HG03469 (cell line): ENCODE results near the gene IKZF1.

ENCODE experiments used
- ATAC-seq: cut with Tn5 transposase; IDR thresholded peaks from one replicate; pipeline ENCODE4 v1.9.1; 2021; ENCODE audit warnings: mild to moderate bottlenecking, moderate library complexity, moderate number of reproducible peaks; ENCODE audit not compliant: unreplicated experiment

Gene IKZF1

DNA sequence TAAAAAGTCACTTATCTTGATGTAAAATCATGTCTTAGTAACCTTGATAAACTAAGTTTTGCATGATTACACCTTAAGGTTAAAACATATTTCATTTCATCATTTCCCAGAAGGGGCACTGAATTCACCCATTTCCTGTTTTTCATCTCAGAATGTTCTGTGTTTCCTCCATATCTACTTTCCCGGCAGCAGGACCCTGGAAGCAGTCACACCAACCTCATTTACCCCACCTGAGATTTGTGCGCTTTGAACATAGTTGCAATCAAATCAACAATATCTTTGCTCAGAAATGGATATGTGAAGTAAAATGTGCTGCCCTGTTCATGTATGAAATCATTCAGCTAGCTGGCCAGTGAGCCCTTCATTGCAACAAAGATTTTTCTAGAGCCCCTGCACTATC is 46.8 kb downstream of the IKZF1 start:
- ATAC-seq: no peak

DNA sequence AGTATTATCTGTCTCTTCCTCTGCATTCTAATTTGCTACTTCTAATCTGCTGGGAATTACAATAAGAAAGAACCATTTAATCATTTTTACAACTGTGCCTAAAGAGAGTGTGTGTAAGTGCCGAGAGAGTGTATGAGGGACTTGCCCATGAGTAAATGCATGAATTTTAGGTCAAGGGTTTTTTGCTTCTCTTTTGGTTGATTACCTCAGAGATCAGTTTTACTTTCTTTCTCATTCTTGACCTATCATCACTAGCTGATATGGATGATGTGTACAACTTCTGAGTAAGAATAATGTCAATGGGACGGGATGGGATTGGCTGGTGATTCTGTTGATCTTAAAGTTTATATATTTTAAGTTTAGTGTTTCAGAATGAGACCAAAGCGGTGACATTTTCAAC is 47.8 kb downstream of the IKZF1 start:
- peak; percentile 83 for ATAC-seq

DNA sequence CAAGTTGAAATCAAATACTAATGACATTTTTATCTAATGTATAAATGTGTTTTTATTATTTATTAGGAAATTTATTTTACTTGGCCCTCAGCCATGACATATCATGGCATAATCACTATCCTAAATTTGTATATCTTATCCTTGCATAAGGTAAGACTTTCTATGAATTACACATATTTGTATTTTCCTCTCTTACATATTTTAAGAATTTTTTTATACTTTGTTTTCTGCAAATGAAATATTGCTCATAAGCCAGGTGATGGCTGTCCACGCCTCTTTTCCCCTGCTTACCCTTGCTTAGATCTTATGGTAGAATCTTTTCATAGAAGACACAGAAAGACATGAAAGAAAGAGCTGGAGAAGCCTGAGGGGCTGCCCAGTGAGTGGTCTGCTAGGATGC is 48.2 kb downstream of the IKZF1 start:
- ATAC-seq: no peak

DNA sequence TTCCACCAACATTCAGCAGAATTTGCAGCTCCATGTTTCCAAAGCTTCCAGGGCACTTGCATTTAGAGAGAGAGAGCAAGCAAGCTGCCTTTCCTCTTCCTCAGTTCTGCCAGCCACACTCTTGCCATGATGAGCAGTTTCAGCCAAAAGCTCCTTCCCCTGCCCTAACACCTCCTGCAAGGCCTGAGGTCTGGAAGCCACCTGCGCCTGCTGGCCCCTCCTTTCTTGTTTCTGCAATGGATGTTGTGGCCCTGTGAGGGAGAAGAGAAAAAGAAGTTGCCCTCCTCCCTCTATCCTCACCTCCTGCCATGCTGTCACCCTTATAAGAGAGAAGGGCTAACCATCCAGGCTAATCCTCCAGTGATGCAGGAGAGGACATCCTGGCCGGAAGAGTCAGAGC is 48.7 kb downstream of the IKZF1 start:
- ATAC-seq: no peak

DNA sequence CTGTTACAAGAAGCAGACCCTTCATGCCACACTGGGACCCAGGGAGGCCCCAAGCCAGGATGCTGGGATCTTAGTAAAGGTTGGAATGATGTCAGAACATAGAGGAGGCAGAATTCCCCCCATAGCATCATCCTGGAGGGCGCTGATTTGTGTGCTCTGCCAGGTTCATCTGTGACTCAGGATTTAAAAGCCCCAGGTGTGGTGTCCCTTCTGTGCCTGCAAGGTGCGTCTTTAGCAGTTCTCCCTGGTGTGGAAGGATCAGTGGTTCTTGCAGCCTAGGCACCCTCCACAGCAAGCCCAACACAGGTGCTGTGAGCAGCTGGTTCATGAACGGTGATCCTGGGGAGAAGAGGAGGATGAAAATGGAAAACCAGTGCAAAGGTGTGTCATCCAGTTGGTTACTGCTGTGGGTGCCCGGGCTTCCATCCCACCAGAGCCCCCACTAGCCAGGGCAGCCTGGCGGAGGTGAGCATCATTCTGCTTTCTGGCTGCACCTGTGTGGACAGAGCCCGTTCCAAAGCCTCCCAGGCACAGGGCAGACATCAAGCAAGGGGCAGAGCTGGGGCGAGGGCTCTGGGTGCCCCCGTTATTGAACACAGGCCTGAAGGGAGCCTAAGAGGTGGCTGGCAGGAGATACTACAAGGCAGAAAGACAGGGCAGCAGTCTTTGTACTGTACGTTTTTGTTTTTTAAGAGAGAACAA is 49.5 kb downstream of the IKZF1 start:
- ATAC-seq: no peak

DNA sequence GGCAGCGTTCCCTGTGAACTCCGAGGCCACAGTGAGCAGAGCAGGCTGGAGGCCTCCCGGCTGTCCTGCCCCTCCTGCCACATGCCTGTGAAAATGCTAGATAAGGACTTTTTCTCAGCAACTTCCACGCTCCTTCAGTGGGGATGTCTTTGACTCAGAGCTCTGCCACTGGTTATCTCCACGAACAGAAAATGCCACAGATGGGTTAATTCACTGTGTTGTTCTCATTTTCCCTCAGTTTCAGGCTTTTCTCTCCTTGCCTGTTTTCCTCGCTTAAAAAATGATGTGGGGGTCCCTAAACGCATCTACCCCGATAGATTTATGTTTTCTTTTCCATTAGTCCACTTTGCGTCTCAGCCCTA is 51.3 kb downstream of the IKZF1 start:
- no peak for ATAC-seq

DNA sequence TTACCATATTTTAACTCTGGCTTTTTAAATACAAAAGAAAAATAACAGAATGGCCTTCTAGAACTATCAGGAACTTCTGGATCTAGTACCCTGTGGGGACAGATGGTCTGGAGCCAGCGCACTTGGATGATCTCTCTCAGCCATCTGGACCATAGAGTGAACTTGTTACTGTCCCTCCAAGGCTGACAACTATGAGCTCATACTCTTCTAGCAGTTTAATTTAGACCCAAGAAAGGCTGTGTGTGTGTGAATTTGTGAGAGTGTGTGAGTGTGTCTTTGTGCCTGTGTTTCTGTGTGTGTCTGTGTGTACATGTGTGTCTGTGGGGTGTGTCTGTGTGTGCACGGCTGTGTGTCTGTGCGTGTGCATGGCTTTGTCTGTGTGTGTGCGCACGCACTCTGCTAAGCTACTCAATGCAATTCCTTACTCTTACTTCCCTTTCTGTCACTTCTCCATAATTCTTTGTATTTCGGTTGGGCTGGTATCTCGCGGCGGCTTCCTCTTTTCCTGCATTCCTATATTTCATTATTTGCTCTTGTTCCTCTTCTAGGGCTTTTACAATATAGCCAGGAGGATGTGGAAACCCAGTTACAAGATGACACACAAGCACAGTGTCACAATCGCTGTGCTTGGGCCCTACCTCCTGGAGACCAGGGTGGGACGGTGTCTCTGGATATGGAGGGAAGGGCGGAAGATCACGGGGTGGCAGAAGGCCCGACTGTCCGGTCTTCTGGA is 51.9 kb downstream of the IKZF1 start:
- ATAC-seq: no peak

DNA sequence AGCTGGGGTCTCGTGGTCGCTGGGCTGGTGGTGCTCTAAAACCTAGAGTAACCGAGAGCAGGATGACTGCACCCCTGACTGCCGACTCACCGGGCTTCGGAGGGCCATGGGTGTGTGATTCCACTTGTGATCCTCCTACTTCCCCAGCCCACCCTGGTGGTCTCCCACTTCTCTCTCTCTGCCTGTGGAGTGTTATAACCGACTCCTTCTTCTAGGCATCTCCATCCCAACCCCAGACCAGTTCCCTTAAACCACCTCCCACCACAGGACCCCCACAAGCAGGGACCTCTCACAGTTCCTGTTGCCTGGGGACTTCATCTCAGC is 52.4 kb downstream of the IKZF1 start:
- ATAC-seq: no peak

DNA sequence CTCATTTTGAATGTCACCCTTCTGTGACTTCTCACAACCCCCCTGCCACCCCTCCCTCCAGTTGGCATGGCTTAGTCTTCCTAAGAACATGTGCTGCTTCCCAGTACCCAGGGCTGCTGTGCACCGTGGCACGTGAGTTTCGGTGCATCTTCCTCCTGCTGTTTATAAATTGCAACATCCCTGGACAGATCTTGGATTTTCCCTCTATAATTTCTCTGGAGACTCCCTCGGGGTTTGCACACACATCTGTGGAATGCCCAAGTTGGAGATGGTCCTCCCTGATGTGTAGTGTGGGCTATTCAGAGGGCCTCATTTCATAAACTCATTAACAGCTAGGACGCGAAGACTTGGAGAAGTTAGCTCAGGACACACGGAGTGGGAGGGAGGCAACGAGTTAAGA is 52.9 kb downstream of the IKZF1 start:
- ATAC-seq: no peak

DNA sequence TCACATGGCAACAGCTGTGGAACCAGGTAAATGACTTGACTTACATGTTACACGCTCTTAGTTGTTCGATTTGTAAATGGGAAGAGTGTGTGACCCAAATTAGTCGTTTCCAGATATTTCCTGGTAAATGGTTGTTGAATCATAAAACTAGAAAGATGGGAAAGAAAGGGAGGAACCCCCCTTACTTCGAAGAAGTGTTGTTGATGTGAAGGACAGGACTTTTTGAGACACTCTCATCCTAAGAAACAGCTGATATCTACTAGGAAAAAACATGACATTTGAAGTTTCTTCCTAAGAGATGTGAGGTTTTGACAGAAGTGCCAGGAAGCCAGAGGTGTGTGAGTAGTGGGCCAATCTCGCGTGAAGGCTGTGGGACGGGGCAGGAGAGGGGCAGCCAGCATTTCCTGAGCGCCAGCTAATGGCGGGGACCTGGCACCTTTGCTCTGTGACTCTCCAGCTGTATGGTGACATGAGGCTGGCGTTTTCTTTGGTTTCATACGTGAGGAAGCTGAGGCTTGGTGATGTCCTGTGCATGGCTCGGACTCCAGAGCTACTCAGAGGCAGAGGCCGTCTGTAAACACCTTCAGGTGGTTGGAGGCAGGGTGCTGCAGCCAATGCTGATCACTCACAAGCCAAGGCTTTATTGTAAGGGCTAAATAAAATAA is 53.7 kb downstream of the IKZF1 start:
- no peak for ATAC-seq

DNA sequence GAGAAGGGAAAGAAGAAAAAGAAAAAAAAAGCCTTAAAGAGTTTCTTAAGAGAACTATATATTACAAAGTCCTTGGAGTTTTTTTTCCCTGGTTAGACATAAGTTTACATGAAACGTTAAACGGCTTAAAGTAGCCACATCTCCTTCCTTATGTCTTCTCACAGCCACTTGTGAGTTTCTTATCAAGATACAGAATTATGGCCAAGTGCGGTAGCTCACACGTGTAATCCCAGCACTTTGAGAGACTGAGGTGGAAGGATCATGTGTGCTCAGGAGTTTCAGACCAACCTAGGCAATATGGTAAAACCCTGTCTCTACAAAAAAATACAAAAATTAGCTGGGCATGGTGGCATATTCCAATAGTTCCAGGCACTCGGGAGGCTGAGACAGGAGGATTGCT is 54.3 kb downstream of the IKZF1 start:
- ATAC-seq: no peak

DNA sequence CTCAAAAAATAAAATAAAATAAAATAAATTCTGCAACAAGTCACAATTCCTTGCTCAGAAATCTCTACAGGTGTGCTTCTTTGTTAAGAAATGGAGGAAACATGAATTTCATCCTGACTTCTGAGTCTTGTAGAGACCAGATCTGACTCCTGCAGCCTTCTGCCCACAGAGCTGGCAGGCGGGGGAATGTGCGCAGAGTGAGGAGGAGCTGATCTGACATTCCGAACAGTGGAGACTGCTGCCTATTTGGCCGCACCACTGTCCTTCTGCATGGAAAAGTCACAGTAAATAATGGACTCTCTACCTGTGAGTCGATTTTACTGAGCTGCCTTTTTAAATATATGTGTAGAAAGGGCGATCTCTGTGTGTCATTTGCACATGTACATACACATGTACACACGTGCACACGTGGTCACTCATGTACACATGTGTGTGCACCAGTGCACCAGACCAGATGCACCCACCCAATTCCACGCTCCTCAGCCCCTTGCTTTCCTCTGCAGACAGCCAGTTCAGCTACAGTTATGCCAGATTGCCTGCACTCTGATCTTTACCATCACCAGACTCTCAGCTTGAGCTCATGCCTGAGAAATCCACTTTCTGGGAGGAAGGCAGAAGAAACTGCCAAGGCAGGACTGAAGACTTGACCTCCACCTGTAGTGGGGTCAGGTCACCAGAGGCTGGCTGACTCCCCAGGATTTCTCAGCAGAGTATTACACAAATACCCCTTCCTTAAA is 54.9 kb downstream of the IKZF1 start:
- no peak for ATAC-seq

DNA sequence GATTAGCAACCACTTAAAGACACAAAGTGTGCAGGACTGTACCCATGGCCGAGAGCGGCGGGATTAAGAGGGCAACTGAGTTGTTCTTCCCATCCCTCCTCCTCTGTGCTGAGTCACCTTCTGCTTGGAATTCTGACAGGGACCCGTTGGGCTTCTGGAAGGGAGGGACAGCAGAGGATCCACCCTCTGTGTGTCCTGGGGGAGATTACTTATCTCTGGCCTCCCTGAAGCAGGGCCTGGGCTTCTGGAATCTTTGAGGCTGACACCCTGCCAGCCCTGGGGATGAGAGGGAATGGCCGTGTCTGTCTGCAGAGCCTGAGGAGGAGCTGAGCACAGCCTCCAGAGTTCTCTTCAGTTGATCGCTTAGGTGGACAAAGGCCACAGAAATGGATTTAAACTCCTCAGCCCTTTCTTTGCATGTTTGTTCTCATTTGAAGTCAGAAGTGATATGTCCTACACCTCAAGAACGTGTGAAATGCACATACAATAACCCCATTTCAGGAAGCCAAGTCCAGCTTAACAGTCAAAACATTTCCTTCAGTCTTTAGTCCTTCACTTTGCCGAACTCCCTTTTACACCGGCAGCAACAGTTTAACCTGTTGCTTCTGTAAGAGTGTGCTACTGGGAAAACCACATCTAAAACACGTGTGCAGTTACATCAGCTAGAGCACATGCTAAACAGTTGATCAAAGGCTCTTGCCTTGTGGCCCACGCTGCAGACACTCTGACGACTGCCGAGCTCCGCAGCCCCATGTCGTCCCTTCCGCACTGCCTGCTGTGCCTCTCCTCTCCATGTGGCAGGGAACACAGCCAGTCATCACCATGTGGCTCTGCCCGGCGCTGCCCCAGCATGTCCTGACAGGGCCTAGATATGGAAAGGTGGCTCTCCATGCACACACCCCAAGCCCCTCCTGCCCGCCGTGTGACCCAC is 55.7 kb downstream of the IKZF1 start:
- no peak for ATAC-seq

DNA sequence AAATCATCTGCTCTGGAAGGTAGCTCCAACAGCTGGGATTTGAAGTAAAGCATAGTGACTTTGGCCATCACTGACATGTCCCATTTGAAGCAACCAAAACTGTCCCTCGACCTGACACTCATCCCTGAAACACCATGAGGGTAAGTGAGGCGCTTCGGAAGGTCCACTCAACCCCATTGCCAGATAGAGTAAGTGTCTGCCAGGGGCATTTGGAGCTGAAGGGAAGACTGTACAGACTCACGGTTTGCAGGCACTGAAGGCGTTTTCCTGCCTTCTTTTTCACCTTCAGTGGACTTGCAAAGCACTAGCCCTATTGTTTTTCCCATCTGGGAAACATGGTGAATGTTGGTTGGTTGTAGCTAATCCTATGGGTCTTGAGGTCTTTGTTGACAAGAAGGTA is 57.6 kb downstream of the IKZF1 start:
- no peak for ATAC-seq

DNA sequence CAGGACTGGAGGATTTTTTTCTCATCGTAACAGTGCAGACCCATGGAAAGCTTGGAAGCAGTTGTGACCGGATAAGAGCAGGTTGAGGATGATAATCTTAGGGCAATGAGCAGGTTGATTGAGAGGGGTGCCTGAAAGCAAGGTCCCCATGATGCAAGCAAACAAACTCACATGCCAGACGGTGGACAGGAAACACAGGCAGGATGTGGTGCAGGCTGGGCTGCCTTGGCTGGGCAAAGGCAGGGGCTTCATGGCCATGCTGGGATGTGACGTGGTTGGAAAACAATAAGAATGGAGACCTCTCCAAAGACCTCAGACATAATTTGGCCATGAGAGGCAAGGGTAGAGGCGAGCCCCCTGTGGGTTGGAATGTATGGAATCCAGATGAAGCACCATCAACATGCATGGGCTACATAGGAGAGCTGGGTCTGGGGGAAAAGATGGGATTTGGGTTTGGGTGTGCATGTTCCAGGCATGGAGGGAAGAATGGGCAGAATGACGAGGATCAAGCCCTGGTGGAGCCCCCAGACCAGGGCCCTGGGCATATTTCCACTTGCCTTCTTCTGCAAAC is 58.3 kb downstream of the IKZF1 start:
- ATAC-seq: no peak

DNA sequence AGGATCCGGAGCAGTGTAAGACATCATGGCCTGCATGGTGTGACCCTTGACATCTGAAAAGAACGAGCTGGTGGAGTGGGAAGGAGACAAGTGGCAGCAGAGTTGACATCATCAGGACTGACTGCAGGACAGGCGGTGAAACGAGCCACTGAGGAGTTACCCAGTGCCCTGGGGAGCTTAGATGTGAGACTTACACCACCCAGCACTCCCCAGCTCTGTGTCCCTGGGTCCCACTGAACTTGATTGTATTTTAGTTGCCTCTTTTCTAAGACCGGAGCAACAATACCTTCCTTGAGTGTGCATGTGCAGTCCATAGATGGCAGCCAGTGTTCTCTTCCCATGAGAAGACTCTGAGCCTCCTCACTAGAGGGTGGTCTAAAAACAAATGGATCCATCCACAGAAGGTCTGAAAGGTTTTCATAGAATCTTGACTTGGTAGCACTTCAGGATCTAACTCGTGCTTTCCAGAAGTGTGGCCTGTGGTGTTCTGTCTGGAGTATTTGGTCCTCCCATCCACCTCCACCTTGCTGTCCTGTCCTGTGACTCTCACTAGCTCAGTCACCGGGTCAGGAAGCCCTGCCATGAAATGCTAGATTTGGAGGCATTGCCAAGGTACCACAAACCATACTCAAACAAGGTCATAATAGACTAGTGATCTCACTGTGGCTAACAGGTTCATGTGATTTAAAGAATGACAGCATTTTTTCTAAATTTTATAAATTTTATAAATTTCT is 59.0 kb downstream of the IKZF1 start:
- no peak for ATAC-seq

DNA sequence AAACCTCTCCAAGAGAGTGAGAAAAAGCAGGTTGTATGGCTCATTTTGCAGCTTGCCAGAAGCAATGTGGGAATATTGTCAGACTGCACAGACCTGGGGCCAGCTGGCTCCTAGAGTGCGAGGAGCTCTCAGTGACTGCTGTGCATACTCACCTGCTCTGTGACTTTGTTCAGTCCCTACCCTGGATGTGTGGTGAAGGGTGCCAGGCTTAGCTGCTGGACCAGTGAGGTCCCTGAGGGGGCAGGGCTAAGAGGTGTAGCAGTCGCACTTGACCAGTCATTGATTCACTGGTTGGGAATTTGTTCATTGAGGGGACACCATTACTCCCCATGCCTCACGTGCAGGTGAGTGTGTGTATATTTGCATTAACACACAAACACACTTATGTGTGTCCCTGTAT is 60.1 kb downstream of the IKZF1 start:
- no peak for ATAC-seq

DNA sequence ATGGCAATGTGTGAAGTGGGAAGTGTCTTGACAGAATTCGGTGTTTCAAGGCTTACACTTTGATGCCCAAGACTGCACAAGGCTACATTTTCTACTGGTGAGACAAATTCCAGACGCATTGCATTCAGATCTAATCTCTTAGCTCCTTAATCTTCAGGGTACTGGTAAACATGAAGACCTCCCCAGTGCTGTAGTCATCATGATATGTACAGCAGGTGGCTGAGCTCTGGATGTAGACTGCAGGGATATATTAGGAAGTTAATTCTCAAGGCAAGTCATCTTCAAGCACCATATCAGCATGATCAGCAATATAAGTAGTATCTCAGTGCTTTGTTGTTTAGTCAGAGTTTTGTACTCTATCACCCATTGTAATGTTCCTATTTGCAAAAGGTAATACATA is 61.8 kb downstream of the IKZF1 start:
- ATAC-seq: no peak

DNA sequence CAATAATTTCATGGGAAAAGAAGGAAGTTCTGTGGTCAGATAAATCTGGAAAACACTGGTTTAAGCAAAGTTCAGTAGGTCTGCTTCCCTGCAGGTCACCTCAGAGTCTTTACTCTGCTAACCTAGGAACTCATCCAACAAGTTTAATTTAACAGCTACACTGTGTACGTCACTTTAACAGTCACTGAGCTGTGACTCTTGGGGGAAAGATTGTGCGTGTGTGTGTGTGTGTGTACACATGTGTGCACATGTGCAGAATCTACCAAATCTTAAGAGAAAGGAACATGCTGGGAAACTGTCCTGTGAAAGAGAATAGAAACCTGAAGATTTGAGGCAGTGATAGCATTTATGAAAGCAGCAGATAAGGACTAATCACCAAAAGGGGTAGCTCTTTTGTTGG is 62.6 kb downstream of the IKZF1 start:
- no peak for ATAC-seq

DNA sequence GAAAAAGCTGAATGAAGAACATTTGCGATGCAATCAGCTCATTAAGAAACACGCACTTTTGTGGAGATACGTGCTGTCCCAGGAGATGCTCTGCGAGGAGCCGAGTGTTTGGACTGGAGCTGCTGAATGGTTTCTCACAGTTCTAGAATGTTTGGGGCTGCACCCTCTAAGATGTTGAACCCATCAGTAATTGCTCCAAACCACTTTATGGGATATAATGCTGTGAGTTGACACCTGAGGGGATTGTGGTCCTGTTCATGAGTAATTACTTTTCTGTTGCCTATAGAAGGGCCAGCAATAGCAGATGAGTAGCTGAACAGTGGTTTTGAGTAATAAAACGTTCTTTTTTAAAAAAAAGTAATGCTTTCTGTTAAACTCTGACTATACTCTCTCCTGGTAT is 63.1 kb downstream of the IKZF1 start:
- ATAC-seq: no peak
